ENCODE measurements around the gene ADAMTS17.

ADAMTS17 gene

GRCh38 chr15:100248236-100248635 lies 93.5 kb downstream of the ADAMTS17 start:
- no peak for DNase-seq (ENCODE audit: low spot score)

GRCh38 chr15:100247228-100248225 lies 94.2 kb downstream of the ADAMTS17 start:
- DNase-seq (ENCODE audit: low spot score), result no peak

- no peak for DNase-seq (ENCODE audit: low spot score)
These were observed 95.9 kb downstream of the ADAMTS17 start for GRCh38 chr15:100245855-100246254.

- DNase-seq (ENCODE audit: low spot score), result no peak
These were observed 96.3 kb downstream of the ADAMTS17 start for GRCh38 chr15:100245487-100245820.

- DNase-seq (ENCODE audit: low spot score), result no peak
These were observed 96.8 kb downstream of the ADAMTS17 start for GRCh38 chr15:100244796-100245486.

GRCh38 chr15:100242989-100243388 lies 98.8 kb downstream of the ADAMTS17 start:
- DNase-seq (ENCODE audit: low spot score), result no peak

GRCh38 chr15:100241572-100242482 lies 99.9 kb downstream of the ADAMTS17 start:
- DNase-seq (ENCODE audit: low spot score), result no peak

- DNase-seq (ENCODE audit: low spot score), result no peak
These were observed 104.6 kb downstream of the ADAMTS17 start for GRCh38 chr15:100236981-100237720.

- DNase-seq (ENCODE audit: low spot score), result no peak
These were observed 106.7 kb downstream of the ADAMTS17 start for GRCh38 chr15:100235030-100235617.

GRCh38 chr15:100234158-100235029 lies 107.4 kb downstream of the ADAMTS17 start:
- no peak for DNase-seq (ENCODE audit: low spot score)

- DNase-seq (ENCODE audit: low spot score), result peak; percentile 16
These were observed 111.0 kb downstream of the ADAMTS17 start for GRCh38 chr15:100230784-100231183.

- DNase-seq (ENCODE audit: low spot score), result no peak
These were observed 112.3 kb downstream of the ADAMTS17 start for GRCh38 chr15:100229181-100230163.

GRCh38 chr15:100227781-100228180 lies 114.0 kb downstream of the ADAMTS17 start:
- no peak for DNase-seq (ENCODE audit: low spot score)

- DNase-seq (ENCODE audit: low spot score), result no peak
These were observed 115.7 kb downstream of the ADAMTS17 start for GRCh38 chr15:100226107-100226506.

- no peak for DNase-seq (ENCODE audit: low spot score)
These were observed 117.3 kb downstream of the ADAMTS17 start for GRCh38 chr15:100224206-100225185.

- DNase-seq (ENCODE audit: low spot score), result no peak
These were observed 119.4 kb downstream of the ADAMTS17 start for GRCh38 chr15:100222349-100222715.
